GM21447 (cell line): ENCODE measurements around the gene HCFC1R1.
"Not testable (repeated sequence)": the region's sequence is repeated elsewhere in the genome, so short reads cannot be mapped to it uniquely, and the experiment has no call there.

Experiments
- ATAC-seq: cut with Tn5 transposase; IDR thresholded peaks from one replicate; pipeline ENCODE4 v1.9.1; 2021; ENCODE audit not compliant: unreplicated experiment

The HCFC1R1 gene

GRCh38 chr16:3057181-3058138, 33.7 kb upstream of the HCFC1R1 start:
- ATAC-seq, result no peak

- ATAC-seq, result no peak
Observed at GRCh38 chr16:3056336-3057180, 32.8 kb upstream of the HCFC1R1 start.

GRCh38 chr16:3055734-3056115, 32.0 kb upstream of the HCFC1R1 start:
- not testable (repeated sequence) for ATAC-seq

DNA sequence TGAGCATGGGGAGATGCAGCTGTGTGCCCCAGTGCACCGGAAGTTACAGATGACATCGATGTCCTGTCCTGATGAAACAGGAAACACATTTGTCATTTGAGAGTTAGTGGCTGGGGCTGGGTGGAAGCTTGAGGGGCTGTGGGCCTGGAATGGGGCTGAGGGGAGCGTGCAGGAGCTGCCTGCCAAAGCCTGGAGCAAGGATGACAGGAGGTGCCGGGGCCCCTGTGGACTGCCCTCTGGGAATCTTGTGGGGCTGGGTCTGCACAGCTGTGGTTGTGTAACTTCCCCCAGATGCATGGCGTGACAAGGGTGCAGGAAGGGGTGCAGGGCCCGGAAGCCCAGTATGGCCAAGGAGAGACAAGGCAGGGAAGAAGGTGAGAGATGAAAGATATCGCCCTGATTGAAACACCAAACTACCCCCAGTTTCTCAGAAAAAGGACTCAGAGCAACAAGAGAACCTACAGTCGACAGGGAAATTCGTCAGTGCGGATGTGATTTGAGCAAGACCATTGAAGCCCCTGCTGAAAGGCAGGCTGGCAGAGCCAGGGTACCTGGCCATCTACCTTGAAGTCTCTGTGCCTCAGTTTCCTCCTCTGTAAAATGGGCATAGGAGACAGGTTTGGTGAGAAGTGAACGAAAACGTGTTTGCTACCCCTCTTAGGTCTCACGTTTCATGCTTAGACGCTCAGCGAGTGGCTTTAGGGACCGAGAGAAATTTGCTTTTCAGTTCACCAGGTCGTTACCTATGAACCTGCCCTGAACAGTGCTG, 31.4 kb upstream of the HCFC1R1 start:
- ATAC-seq, result no peak

GRCh38 chr16:3053330-3053710, 29.6 kb upstream of the HCFC1R1 start:
- not testable (repeated sequence) for ATAC-seq

DNA sequence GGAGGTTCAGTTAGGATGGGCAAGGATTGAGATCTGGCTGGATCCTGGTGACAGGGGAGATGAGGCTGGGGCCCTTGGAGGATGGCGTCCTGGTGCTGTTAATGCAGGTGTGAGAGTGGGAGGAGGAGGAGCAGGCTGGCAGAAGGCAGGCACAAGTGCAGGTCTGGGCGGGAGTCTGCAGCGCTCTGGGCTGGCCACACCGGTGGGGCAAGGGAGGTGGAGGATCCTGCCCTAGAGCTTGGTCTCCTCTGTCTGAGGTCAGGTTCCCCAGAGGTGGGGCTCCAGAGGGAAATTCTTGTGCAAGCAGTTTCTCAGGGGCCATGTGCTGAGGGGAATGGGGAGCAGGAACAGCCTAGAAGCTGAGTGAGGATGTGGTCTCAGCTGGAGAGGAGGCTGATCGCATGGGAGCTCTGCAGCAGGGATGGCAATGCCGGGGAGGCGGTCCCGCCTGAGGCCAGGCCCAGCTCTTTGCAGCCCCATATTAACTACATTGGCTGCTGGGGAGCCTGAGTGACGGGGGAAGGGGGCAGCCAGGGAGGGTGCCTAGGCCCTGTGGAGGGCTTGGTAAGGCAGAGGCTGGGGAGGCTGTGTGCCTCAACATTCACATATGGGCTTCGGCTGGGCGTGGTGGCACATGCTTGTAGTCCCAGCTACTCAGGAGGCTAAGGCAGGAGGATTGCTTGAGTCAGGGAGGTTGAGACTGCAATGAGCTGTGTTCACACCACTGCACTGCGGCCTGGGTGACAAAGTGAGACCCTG, 29.0 kb upstream of the HCFC1R1 start:
- not testable (repeated sequence) for ATAC-seq

DNA sequence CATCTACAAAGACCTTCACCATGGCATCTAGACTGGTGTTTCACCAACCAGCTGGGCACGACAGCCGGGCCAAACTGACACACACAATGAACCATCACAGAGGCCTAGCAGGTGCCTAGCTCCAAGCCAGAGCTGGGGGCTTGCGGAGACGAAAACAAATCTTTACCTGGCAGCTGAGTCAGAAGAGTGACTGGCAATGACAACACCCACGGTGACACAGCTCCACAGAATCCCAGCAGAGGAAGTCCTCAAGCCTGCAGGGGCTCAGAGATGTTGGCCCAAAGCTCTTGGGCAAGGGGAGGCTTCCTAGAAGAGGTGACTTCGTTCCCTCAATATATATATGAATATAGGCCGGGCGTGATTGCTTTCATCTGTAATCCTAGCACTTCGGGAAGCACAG, 27.8 kb upstream of the HCFC1R1 start:
- no peak for ATAC-seq

DNA sequence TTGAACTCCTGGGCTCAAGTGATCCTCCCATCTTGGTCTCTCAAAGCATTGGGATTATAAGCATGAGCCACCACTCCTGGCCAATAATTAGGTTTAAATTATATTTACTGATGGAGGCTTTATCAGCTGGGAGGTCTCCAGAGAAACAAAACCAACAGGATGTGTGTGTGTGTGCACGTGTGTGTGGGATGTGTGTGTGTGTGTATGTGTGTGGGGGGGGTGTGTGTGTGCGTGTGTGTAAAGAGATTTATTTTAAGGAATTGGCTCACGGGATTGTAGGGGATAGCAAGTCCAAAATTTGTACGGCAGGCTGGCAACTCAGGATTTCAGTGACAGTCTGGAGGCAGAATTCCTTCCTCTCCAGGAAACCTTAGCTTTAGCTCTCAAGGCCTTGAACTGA, 27.3 kb upstream of the HCFC1R1 start:
- no peak for ATAC-seq

- no peak for ATAC-seq
Observed at GRCh38 chr16:3050487-3050886, 26.7 kb upstream of the HCFC1R1 start.

DNA sequence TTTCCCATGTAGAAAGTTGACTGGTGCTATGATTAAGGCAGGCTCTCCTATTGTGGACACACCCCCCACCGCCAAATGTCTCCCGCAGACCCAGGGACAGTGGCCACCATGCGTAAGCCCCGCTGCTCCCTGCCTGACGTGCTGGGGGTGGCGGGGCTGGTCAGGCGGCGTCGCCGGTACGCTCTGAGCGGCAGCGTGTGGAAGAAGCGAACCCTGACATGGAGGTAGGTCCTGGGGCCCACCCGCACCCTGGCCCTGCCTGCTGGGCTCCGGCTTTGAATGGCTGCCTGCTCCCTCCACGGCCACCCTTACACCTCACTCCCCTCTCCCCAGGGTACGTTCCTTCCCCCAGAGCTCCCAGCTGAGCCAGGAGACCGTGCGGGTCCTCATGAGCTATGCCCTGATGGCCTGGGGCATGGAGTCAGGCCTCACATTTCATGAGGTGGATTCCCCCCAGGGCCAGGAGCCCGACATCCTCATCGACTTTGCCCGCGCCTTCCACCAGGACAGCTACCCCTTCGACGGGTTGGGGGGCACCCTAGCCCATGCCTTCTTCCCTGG, 26.3 kb upstream of the HCFC1R1 start:
- no peak for ATAC-seq

DNA sequence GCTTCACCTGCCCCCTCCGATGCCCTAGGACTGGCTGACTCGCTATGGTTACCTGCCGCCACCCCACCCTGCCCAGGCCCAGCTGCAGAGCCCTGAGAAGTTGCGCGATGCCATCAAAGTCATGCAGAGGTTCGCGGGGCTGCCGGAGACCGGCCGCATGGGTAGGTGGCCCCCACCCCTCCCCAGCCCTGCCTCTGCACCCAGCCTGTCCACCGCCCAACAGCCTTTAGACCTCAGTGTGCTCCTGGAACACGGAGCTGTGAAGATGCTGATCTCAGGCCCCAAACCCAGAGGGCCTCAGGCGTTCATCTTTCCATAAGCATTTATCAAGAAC, 23.6 kb upstream of the HCFC1R1 start:
- ATAC-seq, result no peak

GRCh38 chr16:3046641-3047386, 23.1 kb upstream of the HCFC1R1 start:
- no peak for ATAC-seq

GRCh38 chr16:3045758-3046640, 22.3 kb upstream of the HCFC1R1 start, which contains the start of gene MMP25:
TSS of gene MMP25 (plus strand) at chr16:3046561. CDS start at chr16:3046918, 357 bp downstream.
- ATAC-seq, result no peak

- ATAC-seq, result no peak
Observed at GRCh38 chr16:3044708-3045107, 21.0 kb upstream of the HCFC1R1 start.

DNA sequence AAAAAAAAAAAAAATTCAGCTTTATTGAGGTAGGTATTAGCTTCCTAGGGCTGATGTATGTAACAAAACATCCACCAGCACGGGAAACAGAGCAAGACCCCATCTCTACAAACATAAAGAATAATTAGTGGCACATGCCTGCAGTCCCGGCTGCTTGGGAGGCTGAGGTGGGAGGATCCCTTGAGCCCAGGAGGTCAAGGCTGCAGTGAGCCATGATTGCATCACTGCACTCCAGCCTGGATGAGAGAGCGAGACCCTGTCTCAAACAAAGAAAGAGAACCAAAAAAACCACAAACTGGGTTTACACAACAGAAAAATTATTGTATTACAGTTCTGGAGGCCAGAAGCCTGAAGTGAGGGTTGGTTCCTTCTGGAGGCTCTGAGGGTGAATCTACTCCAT, 18.6 kb upstream of the HCFC1R1 start:
- ATAC-seq, result no peak

GRCh38 chr16:3038896-3039295, 15.2 kb upstream of the HCFC1R1 start:
- ATAC-seq, result no peak

GRCh38 chr16:3038256-3038655, 14.5 kb upstream of the HCFC1R1 start:
- no peak for ATAC-seq

DNA sequence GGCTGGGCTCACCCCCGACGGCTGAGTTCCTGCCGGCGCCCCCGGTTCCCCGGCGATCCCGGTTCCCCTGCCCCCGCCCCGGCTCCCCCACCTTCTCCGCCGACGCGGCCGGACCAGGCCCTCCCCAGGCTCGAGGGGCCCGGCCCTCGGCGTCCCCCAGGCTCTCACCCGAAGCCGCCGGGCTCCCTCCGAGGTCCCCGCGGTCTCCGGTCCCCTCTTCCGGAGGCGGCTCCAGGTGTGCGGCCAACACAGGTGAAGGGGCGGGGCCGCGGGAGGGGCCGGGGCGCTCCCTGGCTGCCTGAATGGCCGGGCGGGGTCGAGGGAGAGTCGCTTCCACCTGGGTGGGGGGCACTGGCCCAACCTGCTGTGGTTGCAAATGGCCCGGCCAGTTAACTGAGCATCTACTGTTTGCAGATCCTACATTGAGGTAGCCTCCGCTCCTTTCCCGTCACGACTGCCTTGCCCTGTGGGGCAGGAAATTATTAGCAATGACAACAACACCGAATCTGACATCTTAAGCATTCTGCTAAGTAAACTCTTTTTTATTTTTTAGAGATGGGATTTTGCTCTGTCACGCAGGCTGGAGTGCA, 13.1 kb upstream of the HCFC1R1 start, which contains the start of gene BICDL2:
Gene BICDL2 (minus strand): TSS at position 219 of the 590 bp plus-strand sequence. CDS start 1,448 bp downstream, outside the sequence.
- ATAC-seq, result no peak
